ENCODE results near the gene RAB21. TPM values are rescaled to one million over a fixed set of nuclear protein-coding genes. Genes with fewer than 3 reads are reported as not detected.

The RAB21 gene
- total RNA-seq, 1 experiment from 2014 or later = 33.6 TPM

GRCh38 chr12:71828813-71829212, 74.2 kb downstream of the RAB21 start:
- CTCF ChIA-PET = no interaction called here

More at GRCh38 chr12:71828813-71829212, 74.2 kb downstream of the RAB21 start:
- Mint-ChIP-seq H3K27ac (no peak overlapping the region), H3K36me3 (no peaks in the 10 kb centered on the region), H3K27me3 (ENCODE audit: low read depth) (no peaks in the 10 kb centered on the region), H3K4me3 (no peak overlapping the region), H3K4me1 (no peaks in the 10 kb centered on the region), H3K9me3 (peaks cover 8% of the 10 kb centered on the region; the same call in 1 of the 2 replicates)
- DNase-seq (ENCODE audit: low spot score) (no peak), ATAC-seq (no peak)
- POLR2A ChIA-PET = no interaction called here
- TF ChIP-seq ZNF671 (CRISPR knock-in tag; IDR thresholded peaks at IDR 0.05) (no peak), ZNF232 (CRISPR knock-in tag; IDR thresholded peaks at IDR 0.05) (no peak), AR (CRISPR knock-in tag; IDR thresholded peaks at IDR 0.05) (no peak), ARID4B (CRISPR knock-in tag; IDR thresholded peaks at IDR 0.05; ENCODE audit: borderline replicate concordance) (no peak), GABPB1 (CRISPR knock-in tag; IDR thresholded peaks at IDR 0.05) (no peak), ZBTB43 (CRISPR knock-in tag; IDR thresholded peaks at IDR 0.05) (no peak), TEAD4 (CRISPR knock-in tag; IDR thresholded peaks at IDR 0.05) (no peak), JUN (CRISPR knock-in tag; IDR thresholded peaks at IDR 0.05) (no peak), RELA (CRISPR knock-in tag; IDR thresholded peaks at IDR 0.05; ENCODE audit: borderline replicate concordance) (no peak), ESRRA (CRISPR knock-in tag; IDR thresholded peaks at IDR 0.05; ENCODE audit: borderline replicate concordance) (no peak), ERG (CRISPR knock-in tag; IDR thresholded peaks at IDR 0.05) (no peak)
